ENCODE results near the gene DQX1.

DNA sequence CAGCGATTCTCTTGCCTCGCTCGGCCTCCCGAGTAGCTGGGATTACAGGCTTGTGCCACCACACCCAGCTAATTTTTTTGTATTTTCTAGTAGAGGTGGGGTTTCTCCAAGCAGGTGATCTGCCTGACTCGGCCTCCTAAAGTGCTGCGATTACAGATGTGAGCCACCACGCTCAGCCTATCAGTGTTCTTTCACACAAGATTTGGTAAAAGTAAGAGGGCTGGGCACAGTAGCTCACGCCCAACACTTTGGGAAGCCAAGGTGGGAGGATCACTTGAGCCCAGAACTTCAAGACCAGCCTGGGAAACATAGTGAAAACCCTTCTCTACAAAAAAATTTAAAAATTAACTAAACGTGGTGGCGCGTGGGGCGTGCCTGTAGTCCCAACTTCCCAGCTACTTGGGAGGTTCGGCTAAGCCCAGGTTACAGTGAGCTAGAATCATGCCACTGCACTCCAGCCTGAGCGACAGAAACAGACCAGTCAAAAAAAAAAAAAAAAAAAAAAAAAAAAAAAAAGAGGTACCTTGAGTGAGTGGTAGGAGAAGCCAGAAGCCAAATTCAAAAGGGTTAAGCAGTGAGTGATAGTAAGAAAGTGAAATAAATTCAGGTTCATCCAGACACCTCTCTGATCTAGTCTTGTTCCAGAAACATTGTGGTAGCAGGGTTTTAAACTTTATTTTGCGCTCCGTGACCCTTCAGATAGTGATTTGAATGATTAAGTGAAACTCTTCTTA lies 54.5 kb downstream of the DQX1 start:
- TF ChIP-seq CTCF (IDR thresholded peaks at IDR 0.05) = no peak
- no peak for TF ChIP-seq EP300 (IDR thresholded peaks at IDR 0.05)
- TF ChIP-seq POLR2AphosphoS5 (IDR thresholded peaks at IDR 0.05) = no peak
- TF ChIP-seq POLR2A (IDR thresholded peaks at IDR 0.05) = no peak

Measured in suprapubic skin (tissue), 4 donors.